Ecto neural progenitor cell (in vitro differentiated cells): Measurements from ENCODE around the gene SOX12.

Experiments
- DNase-seq: peaks from one replicate; pipeline ENCODE4 v3.0.0-alpha.2; 2018; ENCODE audit warnings: low spot score

Gene SOX12

DNA sequence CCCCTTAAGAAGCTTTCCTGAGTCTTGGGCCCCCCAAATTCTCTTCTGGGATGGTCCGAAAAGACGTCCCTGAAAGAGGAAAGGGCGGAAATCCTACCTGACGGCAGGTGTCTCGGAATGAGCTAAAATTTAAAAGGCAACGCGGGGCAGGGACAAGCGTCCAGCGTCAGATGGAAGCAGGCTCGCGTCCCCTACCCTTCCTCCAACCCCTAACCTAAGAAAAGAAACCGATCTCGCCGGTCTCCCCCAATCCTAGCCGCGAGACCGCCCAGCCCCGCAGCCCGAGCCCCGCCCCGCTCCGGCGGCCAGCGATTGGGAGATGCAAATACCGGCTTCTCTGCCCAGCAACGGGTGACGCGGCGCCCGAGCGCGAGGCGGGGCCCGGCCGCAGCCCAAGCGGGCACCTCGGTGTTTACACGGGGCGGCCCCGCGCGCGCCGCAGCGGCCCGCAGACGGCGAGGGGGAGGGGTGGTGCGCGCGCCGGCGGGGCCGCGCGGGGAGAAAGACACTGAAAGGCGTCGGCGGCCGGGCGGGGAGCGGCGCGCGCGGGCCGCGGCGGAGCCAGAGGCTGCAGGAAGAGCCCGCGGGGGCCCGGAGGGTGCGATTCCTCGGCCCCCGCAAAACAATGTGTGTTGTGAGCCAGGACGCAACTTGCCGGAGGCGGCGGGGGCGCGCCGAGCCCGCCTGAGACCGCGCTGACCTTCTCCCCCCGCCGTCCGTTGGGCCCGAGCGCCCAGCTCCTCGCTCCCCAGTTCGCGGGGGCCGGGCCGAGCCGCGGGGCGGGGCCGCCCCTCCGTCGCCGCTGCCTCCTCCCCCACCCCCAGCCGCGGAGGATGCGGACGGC, at the start of gene SOX12:
SOX12 (plus strand) TSS at position 508 of the 844 bp plus-strand sequence. CDS start 373 bp downstream, outside the sequence.
- DNase-seq, result peak; percentile 99

DNA sequence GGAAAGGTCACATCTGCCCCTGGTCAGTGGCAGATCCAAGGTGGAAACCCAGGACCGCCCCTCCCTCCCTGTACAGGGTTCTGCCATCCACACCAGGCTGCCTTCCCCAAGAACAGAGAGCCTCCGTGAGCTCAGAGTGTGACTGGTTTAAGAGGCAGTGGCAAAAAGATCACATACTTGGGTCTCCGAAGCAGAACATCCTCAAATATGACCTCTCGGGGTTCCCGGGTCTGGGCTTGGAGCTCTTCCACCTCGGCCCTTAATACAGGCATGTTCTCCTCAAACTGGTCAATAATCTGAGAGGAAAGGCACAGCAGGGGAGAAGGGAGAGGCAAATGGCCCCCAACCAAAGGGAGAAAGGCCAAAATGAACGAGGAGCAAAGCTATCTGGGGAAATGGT, 49.6 kb upstream of the SOX12 start:
- DNase-seq, result peak; percentile 10

DNA sequence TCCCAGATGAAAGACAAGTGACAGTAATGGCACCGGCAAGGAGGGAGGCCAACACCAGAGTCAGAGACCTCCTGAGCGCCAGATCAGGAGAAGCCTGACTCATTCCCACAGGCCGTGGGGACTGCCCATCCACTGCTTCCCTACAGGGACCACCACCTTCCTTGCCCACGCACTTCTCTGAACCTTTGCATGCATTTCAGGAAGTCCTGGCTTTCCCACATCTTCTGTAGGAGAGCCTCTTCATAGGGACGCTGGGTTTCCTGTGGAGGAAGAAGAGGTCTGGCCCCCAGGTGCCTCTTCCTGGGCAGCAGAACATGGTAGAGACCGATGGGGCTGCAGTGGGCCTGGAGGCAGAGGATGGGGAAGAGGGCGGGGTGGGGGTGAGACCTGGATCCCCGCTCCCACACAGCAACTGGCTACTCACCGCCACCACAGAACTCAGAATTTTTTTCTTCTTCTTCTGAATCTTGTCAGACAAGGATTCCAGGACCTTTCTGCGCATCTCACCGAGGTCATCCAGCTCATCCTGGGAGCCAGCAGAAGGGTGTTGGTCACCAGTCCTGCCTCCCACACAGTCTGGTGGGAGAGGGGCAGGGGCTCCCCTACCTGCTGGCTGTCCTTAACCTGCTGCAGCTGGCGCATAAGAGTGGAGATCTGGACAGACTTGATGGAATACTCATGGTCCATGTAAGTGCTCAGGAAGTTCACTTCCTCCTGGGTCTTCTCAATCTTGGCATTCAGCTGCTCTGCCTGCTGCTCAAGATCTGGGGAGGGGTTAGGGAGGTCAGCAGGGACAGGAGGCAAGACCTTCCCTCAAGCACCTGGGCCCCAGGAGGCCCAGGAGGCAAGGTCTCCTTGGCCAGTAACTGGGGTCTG, 48.5 kb upstream of the SOX12 start:
- DNase-seq, result peak; percentile 29

DNA sequence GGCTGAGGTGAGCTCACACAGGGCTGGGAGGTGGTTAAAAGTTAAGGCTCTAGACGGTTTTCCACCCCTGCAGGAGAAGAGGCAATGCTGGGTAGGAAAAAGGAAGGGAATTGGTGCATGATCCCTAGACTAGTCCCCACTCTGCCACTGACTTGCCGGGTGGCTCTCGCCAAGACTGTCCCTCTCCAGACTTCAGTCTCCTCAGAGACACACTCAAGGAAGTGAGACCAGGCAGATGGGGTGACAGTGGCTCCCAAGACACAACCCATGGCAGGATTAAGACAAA, 47.9 kb upstream of the SOX12 start:
- no peak for DNase-seq

DNA sequence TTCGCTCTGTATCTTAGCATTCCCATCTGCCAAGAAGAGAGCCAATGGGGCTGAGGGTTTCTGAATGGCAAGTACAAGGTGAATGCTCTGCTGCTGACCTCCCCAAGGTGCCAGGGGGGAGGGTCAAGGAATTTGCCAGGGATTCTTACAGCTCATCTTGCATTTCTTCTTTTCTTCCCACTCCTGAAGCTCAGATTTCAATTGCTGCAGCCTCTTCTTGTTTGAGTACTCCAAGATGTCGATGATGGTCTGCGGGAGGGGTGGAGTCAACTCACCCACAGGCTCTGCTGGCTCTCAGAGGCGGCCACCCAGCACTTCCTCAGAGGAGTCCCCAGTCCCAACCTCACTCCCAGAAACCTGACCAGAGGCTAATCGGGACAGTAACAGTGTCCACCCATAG, 47.2 kb upstream of the SOX12 start:
- DNase-seq, result no peak

DNA sequence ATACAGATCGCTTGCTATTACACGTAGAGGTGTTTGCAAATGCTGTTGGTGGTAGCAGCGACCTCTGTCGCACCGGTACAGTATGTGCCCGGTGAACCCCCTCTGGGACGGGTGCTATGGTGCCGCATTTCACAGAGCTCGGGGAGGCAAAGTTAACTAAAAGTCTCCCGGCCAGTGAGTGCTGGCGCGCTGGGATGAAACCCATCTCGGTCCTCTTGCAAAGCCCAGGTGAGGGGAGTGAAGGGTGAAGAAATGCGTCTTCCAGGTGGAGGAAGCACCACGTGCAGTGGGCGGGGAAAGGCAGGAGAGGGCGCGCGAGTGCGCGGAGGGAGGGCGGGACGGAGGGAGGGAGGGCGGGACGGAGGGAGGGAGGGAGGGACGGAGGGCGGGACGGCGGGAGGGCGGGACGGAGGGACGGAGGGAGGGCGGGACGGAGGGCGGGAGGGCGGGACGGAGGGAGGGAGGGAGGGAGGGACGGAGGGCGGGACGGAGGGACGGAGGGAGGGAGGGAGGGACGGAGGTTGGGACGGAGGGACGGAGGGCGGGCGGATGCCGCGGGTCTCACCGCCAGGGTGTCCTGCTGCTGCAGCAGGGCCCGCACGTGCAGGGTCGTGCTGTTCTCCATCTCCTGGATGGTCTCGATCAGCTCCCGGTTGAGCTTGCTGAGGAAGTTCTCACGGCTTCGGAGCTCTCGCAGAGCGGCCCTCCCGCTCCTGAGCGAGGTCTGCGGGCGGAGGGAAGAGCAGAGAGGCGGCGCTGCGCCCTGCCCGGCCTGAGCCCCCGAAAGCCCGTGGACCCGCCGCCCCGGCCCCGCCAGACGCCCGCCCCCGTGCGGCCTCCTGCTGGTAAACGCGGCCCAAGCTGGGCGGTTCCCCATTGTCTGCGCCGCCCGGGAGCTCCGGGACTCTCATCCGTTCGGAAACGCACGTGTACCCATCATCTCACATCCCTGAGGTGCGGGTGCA, 46.5 kb upstream of the SOX12 start:
- DNase-seq, result peak; percentile 55

DNA sequence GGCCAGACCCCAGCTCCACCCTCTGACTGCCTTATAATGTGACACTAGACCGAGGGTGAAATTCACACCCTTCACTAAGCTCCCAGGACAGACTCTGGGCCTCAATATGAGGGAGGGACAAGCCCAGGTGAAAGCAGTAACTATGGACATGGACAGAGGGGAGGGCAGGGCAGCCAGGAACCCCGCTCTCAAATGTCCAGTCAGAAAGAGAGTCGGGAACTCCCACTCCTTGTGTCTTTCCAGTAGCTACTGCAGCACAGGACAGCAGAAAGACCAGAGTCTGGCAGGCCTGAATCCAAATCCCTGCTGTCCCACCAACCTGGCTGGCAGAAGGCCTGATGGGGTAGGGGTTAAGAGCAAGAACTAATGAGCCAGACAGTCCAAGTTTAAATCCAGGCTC, 41.2 kb upstream of the SOX12 start:
- DNase-seq, result no peak

DNA sequence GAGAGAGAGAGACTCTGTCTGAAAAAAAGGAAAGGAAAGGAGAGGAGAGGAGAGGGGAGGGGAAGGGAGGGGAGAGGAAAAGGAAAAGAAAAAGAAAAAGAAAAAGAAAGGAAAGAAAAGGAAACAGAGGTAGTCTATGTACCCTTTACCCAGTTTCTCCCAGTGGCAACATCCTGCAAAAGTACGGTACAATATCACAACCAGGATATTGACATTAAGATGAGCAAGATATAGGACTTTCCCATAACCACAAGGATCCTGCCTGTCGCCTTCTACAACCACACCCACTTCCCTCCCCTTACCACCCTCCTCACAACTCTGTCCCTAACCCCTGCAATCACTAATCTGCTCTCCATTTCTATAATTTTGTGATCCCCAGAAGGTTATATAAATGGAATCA, 38.8 kb upstream of the SOX12 start:
- DNase-seq, result no peak

DNA sequence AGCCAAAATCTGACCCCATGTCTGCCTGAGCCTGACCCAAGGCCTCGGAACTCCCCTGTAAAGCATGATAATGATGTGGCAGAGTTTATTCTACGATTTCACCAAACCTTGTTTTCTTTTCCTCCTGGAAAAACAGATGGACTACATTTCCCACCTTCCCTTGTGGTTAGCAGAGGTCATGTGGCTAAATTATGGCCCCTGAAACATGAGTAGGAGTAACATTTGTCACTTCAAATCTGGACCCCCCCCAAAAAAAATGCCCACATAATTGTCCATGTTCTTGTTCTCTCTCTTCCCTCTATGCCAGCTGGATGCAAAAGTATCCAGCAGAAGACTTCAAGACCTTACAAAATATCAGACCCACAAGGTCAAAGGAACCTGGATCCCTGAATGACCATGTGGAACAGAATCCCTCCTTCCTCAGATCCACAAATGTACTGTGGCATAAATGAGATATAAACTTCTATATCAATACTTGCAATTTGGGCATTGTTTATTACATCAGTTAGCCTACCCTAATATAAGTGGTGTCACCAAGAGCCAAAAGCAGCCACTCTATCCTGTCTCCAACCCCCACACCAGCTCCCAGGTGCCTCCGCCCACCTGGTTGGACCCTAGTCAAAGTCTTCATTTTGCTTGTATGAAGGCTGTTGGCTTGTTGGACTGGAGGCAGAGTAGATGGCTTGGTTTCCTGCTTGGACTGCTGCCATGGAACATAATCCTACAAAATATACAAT, 36.2 kb upstream of the SOX12 start:
- DNase-seq, result no peak

DNA sequence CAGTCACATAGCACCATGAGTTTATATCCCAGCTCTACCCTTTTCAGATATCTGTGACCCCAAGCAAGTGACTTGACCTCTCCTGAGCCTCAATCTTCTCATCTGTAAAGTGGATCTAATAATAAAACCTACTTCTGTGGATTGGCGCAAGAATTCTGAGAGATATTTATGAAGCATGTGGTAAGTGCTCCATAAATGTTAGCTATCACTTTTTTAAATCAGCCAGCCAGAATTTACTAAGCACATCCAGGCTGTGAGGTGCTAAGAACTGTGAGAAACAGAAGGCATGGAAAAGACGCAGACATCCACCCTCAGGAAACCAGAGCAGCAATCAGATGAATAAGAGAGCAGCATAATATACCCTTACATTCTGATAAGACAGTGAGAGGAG, 35.7 kb upstream of the SOX12 start:
- DNase-seq, result no peak

DNA sequence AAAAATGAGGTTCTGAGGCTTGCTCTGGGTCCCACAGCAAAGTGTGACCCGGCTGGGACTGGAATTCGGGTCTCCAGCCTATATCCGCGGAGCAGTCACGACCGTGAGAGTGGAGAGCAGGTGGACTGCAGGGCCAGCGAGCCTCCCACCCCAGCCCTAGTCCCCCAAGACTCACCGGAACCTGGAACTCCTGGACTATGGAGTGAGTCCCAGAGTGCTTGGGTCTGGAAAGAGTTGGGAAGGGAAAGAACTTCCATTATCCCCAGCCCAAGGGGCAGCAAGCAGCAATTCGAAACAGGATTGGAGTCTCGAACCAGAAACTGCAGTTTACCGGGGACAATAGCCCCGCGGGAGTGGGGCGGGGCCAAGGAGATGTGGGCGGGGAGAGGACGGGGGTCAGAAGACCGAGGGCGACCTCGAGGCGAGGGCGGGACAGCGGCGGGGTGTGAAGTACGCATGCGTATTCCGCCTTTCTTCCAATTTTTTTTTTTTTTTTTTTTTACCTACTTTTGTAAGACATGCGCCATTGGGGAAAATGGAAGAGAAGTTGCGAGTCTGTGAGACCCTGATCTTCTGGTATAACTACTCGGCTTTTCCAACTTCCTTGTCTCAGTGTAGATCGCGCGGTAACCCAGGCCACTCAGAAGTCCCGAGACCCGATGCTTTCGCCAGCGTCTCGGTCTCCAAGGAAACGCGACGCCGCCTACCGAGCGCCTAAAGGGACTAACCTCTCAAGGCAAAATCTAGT, 35.1 kb upstream of the SOX12 start, which contains the start of gene C20orf96:
C20orf96 (minus strand) TSS at position 667 of the 748 bp plus-strand sequence; CDS start at position 527, 140 bp downstream.
- peak; percentile 92 for DNase-seq

DNA sequence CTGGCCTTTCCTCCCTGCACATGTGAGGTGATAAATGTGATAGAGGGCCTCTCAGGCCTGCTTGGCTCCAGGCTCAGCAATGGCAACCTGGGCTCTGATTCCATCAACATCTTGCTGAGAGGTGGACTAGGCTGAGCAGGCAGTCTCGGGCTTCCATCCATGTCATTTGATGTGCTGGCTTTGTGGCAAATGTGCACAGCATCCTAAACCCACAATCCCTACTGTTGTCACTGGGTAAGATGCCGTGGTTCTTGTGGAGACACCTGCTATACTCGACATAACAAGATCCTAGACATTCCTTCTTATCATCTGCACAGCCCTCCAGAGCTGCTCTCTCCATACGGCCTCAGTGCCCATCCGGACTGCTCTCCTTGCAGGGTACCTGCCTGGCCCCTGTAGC, 30.8 kb upstream of the SOX12 start:
- no peak for DNase-seq

DNA sequence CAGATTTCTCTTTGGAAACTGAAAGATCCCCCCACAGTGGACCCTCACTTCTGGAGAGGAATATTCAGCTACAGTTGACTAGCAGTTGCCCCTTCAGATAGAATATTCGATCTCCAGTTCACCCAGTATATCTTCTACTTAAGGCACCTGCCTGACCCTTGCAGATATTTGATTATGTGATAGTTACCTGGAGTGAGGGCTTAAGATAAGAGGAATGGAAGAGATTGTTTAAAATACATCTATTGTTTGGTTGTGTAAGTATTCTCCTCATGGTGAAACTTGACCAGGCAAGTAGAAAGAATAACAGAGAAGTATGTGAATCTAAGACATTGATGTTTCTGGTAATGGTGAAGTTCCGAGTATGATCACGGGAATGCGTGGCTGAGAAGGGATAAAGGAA, 29.5 kb upstream of the SOX12 start:
- no peak for DNase-seq

DNA sequence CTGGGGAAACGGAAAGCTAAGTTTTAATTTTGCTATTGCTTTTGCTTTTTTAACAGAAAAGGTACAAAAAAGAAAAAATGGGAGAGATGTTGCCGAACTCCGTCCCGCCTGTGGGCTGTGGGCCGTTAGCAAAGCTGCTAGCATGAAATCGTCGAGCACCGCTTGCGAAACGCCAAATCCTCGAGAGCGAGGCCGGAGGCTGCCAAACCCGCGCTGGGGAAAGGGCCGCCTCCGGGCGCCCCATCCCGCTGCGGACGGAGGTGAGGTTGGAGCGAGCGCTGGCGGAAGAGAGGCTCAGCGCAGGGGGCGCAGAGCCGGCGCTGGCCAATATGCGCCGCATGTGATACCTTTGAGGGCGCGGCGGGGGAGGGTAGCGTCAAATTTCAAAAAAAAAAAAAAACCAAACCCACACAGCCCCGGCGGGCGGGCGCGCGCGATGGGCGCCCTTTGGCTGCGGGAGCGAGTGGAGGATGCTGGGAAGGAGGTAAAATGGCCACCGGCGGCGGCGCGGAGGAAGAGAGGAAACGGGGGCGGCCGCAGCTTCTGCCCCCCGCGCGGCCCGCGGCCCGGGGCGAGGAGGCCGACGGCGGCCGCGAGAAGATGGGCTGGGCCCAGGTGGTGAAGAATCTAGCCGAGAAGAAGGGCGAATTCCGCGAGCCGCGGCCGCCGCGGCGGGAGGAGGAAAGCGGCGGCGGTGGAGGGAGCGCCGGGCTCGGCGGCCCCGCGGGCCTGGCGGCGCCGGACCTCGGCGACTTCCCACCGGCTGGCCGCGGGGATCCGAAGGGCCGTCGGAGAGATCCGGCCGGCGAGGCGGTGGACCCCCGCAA, 28.0 kb upstream of the SOX12 start, which contains the start of gene ZCCHC3:
ZCCHC3 (plus strand) TSS at position 473 of the 827 bp plus-strand sequence; CDS start at position 490, 17 bp downstream.
- peak; percentile 90 for DNase-seq

DNA sequence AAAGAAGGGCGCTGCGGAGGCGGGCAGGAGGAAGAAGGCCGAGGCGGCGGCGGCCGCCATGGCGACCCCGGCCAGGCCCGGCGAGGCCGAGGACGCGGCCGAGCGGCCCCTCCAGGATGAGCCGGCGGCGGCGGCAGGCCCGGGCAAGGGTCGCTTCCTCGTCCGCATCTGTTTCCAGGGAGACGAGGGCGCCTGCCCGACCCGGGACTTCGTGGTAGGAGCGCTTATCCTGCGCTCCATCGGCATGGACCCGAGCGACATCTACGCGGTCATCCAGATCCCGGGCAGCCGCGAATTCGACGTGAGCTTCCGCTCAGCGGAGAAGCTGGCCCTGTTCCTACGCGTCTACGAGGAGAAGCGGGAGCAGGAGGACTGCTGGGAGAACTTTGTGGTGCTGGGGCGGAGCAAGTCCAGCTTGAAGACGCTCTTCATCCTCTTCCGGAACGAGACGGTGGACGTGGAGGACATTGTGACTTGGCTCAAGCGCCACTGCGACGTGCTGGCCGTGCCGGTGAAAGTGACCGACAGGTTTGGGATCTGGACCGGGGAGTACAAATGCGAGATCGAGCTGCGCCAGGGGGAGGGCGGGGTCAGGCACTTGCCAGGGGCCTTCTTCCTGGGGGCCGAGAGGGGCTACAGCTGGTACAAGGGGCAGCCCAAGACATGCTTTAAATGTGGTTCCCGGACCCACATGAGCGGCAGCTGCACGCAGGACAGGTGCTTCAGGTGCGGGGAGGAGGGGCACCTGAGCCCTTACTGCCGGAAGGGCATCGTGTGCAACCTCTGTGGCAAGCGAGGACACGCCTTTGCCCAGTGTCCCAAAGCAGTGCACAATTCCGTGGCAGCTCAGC, 27.2 kb upstream of the SOX12 start:
- peak; percentile 64 for DNase-seq

DNA sequence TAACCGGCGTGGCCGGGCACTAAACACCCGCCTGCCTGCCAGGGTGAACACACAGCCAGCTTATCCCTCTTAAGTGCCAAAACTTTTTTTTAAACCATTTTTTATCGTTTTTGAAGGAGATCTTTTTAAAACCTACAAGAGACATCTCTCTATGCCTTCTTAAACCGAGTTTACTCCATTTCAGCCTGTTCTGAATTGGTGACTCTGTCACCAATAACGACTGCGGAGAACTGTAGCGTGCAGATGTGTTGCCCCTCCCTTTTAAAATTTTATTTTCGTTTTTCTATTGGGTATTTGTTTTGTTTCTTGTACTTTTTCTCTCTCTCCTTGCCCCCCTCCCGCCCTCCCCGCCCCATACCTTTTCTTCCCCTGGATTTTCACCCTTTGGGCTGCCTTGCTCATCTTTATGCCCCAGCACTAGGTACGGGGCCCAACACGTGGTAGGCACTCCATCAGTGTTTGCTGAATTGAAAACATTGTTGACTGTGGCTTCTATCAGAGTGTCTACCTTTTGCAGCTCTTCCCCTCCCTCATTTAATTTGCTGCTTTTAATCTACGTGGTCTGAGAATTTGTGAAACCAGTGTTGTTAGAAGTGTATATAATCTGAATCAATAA, 26.5 kb upstream of the SOX12 start:
- DNase-seq, result no peak

DNA sequence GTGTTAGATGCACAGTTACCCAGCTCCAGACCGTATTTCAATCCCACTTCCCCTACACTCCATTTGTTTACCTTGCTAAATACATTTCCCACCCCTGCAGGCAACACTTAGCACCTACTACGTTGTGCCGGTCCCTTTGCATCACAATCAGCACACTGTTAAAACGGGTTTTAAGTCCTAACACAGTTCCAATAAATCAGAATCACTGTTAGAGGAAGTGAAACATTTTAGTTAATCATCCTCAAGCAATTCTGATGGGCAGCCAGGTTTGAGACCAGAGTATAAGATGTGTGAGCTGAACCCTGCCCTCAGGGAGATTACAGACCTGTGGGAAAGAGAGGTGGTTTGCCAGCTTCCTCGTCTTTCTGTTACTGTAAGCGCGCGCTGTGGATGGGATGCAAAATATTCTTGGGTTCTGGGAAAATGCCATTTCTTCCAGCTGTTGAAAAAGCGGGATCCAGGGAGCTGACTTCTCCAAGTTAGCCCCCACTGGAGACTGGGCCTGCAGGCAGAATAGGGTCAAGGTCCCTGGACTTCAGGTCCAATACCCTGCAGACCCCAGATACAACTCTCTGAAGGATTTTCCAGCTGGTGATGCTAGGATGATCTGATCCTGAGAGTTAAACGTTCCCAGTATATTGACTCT, 24.9 kb upstream of the SOX12 start:
- DNase-seq, result no peak
